HEK293 (cell line): ENCODE measurements around the gene DMD.

Experiments
- PRDM6 ChIP-seq: fragments of 450-650 bp; formaldehyde crosslinking; IDR thresholded peaks from 2 replicates; pipeline ENCODE4 v1.5.1; 2017; ENCODE audit warnings: missing biosample characterization, missing genetic modification characterization
- ZFP41 ChIP-seq: fragments of 450-650 bp; formaldehyde crosslinking; IDR thresholded peaks from 2 replicates; pipeline ENCODE4 v1.5.1; 2016; ENCODE audit warnings: missing biosample characterization, missing genetic modification characterization, borderline replicate concordance

DNA sequence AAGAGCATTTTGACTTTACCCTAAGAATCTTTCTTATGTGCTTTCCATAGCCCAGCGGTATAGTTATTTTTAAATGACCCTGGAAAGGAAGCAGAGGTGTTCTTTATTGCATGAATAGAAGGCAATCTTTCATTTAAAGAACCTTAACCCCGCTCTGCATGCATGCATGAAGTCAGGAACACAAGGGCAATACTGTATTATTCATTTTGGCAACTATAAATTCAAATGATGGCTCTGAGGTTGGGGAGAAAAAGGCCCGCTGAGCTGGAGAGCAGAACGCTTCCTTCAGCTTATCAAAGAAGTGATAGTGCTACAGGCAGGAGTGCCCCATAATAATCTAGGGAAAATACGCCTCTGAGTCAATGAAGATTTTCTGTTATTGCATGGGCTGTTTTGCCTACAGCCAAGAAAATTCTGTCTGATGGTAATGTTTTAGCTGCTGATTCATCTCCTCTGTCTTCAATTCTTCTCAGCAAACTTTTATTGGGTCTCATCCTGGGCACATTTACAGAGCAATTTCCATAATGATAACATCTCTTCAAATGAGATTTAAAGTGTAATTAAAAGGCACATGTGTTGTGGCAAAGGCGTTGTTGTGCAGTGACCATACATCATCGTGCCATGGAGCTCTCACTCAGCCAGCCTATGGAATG lies 1687.3 kb downstream of the DMD start:
- TF ChIP-seq ZFP41 (no peak), PRDM6 (tag by site-specific recombination) (no peak)
